Retinal pigment epithelial cell (primary cell): ENCODE results near the gene POLR3B.

ENCODE experiments used
- DNase-seq: peaks from one replicate; pipeline ENCODE4 v3.0.0-alpha.2; 2010; ENCODE audit warnings: low read depth
- H3K4me3 ChIP-seq: 2 replicates; pipeline ENCODE4 v1.5.1; 2011; ENCODE audit warnings: mild to moderate bottlenecking, low read length, control low read depth, moderate library complexity
- TF ChIP-seq, protein P1 (sequence below): conservative IDR thresholded peaks from 2 replicates; pipeline ENCODE4 v1.5.1; 2011; ENCODE audit warnings: low read depth, low read length, control low read depth, inconsistent platforms

Gene POLR3B

DNA sequence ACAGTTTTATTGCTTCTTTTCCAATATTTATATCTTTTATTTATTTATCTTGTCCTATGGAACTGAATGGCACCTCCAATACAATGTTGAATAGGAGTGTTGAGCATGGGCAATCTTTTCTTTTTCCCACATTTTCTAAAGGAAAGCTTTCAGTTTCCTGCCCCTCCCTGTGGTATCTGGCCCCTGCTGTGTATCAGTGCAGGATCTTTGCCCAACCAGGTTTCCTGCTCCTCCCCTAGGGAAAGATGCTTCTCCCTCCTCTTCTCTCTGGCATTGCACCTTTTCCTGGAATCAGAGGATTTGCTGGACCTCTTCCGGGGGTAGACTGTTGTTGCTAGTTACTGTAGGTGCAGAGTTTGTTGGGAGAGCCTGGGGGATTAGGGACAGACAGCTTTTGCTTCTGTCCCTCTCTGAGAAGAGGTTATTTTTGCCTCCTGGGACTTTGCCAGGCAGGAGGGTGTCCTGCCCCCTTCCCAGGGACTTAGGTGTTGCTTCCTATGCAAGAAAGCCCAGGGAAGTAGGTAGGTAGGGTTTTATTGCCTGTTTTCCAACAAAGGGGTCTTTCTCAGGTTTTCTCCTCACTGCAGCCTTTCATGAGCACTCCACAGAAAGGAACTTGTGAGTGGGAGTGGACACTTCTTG lies 67.6 kb downstream of the POLR3B start:
- no peak overlapping the region for H3K4me3 ChIP-seq
- DNase-seq, result no peak
- TF ChIP-seq, protein P1, sequence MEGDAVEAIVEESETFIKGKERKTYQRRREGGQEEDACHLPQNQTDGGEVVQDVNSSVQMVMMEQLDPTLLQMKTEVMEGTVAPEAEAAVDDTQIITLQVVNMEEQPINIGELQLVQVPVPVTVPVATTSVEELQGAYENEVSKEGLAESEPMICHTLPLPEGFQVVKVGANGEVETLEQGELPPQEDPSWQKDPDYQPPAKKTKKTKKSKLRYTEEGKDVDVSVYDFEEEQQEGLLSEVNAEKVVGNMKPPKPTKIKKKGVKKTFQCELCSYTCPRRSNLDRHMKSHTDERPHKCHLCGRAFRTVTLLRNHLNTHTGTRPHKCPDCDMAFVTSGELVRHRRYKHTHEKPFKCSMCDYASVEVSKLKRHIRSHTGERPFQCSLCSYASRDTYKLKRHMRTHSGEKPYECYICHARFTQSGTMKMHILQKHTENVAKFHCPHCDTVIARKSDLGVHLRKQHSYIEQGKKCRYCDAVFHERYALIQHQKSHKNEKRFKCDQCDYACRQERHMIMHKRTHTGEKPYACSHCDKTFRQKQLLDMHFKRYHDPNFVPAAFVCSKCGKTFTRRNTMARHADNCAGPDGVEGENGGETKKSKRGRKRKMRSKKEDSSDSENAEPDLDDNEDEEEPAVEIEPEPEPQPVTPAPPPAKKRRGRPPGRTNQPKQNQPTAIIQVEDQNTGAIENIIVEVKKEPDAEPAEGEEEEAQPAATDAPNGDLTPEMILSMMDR, result no peak

- no peak overlapping the region for H3K4me3 ChIP-seq
- TF ChIP-seq, protein P1, result no peak
- no peak for DNase-seq
Measured at GRCh38 chr12:106427917-106428316, 70.4 kb downstream of the POLR3B start.

GRCh38 chr12:106428384-106428783 lies 70.8 kb downstream of the POLR3B start:
- DNase-seq, result peak; percentile 37
- no peak overlapping the region for H3K4me3 ChIP-seq
- TF ChIP-seq, protein P1, result no peak

GRCh38 chr12:106429043-106429552 lies 71.5 kb downstream of the POLR3B start:
- no peak for DNase-seq
- TF ChIP-seq, protein P1, result no peak
- H3K4me3 ChIP-seq, result no peak overlapping the region

DNA sequence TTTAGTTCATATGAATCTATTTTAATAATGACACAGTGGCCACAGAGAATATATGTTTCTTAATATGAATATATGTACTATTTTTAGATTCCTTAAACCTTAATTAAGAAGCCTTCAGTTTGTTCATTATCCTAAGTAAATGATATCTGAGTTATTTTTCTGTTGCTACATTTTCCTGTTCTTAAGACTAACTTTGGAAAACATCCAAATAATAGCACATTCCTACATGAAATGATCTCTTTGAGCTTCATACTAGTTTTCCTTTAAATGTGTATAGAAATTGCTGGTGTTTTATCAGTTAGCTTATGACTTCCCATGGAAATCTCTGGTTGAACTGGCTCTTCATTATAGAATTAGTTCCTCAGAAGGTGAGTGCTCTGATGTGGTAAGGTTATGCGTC lies 72.1 kb downstream of the POLR3B start:
- no peak overlapping the region for H3K4me3 ChIP-seq
- peak; percentile 42 for DNase-seq
- TF ChIP-seq, protein P1, result no peak

DNA sequence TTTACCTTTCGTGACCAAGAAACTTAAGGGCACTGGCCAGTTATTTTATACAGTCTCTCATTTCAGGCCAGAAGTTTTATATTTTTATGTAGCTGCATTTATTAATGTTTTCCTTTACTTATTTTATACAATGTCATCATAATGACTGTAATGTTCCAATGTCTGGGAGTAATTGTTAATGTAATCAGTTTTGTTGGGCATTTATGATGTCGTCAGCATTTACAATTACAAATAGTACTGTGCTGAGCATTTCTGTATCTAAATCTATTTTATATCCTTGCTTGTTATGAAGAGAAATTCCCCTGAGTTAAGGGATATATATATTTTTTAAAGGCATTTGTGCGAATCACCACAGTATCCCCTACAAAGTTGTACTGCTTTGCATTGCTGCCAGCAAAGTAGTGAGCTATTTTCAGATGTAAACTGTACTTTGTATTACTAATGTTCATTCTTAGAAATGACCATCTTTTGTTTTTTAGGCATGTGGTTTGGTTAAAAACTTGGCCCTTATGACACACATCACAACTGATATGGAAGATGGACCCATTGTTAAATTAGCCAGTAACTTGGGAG lies 74.4 kb downstream of the POLR3B start:
- DNase-seq, result no peak
- TF ChIP-seq, protein P1, result no peak
- no peak overlapping the region for H3K4me3 ChIP-seq

DNA sequence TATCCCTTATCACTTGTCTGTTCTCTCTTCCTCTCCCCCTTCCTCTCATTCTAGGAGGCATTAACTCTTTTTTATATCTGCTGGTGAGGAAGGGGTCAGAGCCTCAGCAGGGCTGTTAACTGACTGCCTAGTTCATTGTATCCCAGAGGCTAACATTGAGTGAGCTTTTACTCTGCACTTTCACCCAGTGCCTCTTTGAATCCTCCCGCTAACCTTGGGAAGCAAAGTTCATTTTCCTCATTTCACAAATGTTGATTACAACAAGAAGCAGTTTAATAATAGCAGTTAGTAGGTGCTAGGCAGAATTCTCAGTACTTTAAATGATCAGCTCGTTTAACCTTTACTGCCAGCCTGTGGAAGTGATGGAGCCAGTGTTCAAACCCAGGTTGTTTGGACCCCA lies 75.5 kb downstream of the POLR3B start:
- TF ChIP-seq, protein P1, result no peak
- H3K4me3 ChIP-seq, result no peak overlapping the region
- no peak for DNase-seq
